Nucleus accumbens (tissue), 56 donors: ENCODE data around the gene FBN2.

ENCODE experiments used
- DNase-seq, 56 donors: peaks; one replicate each; lab custom pipeline; 2025; lab: John Stamatoyannopoulos, UW

The FBN2 gene

GRCh38 chr5:128264564-128265360, 273.3 kb downstream of the FBN2 start:
- no peak for DNase-seq

DNA sequence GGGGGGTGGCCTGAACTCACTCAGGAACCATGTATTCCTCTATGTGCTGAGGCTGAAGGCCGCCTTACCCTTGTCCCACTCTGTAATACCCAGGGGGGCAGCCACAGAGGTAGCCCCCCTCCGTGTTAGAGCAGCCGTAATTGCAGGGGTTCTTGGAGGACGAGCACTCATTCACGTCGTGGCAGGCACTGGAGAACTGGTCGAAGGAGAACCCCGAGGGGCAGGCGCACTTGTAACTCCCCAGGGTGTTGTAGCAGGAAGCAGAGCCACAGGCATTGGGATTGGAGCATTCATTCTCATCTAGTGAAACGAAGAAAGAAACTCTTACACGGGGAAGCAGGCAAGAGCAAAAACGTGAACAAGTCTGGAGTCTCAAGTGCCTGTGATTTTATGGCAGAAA, 274.7 kb downstream of the FBN2 start:
- DNase-seq: no peak

DNA sequence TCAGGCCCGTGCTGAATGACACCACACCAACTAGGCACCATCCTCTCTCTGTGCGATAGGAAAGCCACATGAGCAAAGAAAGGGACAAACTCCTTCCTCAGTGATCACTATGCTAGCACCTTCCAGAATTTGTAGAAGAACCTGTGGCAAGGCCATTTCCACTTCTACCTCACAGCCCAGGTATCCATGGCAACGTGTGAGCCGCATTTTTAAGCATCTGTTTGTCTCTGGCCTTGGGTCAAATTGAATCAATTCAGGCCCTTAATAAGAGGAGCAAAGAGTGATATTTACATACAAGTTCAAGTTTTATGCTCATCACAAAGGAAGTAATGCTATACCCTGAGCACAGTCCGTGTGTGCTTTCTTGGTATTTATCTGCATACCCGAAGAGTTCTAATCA, 275.1 kb downstream of the FBN2 start:
- no peak for DNase-seq

DNA sequence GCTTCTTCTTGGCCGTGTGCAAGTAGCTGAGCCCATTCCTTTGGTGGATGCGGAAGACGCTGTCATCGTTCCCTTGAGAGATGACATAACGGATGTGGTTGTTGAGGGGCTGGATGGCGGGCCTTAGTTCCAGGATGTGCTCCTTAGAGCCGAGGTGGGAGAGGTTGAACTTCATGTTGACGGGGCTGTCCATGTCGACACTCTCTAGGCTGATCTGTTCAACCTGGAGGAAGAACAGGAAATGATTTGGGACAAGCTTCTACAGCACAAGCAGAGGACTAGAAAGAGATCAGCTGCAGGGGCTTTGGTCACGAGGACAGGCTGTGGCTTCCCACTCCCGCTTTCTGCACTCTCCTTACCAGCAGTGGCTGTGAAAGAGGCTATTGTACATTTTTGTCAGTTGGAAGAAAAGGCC, 278.4 kb downstream of the FBN2 start:
- DNase-seq: no peak

- DNase-seq: no peak
These were observed 279.7 kb downstream of the FBN2 start for GRCh38 chr5:128258372-128258771.

DNA sequence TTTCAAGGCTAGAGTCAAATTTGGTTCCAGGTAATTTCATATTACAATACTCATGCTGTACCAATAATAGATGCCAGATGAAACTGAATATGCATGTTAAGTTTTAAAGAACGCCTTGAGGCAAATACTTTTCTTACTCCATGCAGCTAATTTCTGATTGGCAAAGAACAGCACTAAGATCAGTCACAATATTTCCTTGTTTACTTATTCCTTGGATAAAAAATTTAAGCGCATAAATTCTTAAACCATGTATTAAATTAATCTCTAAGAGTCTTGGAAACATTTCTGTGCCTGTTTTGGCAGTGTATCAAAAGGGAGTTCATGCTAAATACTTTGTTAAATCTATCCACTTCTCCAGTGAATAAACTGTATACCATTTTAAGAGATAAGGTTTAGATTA, 281.0 kb downstream of the FBN2 start:
- no peak for DNase-seq

- DNase-seq: no peak
These were observed 283.3 kb downstream of the FBN2 start for GRCh38 chr5:128254789-128255188.

- no peak for DNase-seq
These were observed 284.2 kb downstream of the FBN2 start for GRCh38 chr5:128253880-128254279.

DNA sequence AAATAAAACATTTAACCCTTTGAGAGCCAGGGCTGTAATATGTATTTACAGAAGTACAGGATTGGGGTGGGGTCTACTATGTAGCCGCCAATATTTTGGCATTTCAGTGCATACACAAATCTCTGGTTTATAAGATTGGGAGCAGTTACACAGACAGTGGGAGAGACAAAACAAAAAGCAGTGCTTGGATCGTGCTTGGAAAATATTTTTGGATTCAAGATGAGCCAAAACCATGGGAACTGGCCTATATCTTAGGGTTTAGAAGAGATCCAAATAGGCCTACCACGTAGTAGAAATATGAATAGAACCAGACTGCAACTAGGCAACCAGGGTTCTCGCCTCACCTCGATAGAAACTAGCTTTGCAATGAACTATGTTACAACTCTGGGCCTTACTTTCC, 284.9 kb downstream of the FBN2 start:
- no peak for DNase-seq

- DNase-seq: no peak
These were observed 285.3 kb downstream of the FBN2 start for GRCh38 chr5:128252756-128253155.

DNA sequence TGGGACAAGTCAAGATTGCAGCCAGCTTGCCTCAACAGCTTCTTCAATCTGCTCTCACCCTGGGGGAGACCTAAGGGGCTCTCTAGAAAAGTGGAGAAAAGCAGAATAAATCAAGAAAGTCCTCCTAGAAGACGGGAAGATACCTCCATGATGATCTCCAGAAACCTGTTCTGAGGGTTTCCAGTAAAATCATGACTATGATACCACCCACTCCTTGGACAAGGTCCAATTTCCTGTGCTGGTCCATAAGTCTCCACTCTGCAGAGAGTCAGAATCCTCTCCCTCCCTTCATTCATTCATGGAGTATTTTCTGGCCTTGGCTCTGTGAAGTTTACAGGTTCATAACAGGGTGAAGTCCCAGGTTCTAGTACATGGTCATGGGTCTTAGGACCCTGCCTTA, 285.8 kb downstream of the FBN2 start:
- no peak for DNase-seq

- DNase-seq: no peak
These were observed 292.1 kb downstream of the FBN2 start for GRCh38 chr5:128245974-128246373.

DNA sequence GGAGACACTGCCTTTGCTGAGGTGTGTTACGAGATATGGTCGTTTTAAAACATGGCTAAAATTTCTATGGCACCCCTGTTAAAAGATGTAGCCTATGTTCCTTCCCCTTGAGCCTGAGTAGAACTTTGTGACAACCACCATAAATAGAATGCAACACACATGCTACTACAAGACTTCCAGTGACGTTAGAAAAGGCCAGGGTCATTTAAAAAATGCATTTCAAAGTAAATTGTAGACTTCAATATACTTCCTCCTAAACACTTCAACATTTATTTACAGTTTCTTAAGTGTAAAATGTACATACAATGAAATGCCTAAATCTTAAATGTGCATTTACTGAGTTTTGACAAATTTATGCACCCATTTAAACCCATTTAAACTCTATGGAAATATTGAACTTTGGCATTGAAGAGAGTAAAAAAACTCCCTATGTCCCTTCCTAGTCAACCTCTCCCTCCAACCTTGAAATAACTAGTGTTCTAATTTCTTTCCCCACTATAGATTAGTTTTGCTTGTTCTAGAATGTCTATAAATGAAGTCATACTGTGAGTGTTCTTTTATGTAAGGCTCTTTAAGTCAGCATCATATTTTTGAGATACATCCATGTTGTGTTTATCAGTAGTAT, 294.0 kb downstream of the FBN2 start:
- no peak for DNase-seq

DNA sequence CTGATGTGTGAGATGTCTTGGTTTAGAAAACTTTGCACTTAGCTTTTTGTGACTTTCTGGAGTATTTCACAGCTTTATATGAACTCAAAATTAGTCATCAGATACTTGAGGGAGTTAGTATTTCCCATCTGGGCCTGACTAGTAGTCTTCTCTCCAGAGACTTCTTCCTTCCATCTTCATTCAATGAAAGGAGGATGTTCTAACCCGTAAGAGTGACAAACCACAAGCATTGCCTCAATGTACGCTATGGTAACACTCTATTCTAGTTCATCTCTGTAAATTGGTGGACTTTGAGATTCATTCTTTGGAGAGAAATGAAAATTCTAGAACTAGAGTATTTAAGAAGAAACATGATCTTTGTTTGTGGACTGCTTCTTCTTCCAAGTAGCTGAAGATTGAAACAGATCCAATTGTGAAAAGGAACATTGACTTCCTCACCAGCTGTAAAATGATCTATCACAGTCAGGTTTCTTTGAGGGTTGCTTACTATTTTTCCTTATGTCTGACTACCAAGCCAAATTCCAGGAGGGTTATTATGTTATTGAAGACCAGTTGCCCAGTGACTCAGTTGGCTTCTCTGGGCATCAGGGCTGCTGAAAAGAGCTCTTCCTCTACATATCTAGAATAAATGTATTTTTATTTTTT, 296.9 kb downstream of the FBN2 start:
- no peak for DNase-seq

DNA sequence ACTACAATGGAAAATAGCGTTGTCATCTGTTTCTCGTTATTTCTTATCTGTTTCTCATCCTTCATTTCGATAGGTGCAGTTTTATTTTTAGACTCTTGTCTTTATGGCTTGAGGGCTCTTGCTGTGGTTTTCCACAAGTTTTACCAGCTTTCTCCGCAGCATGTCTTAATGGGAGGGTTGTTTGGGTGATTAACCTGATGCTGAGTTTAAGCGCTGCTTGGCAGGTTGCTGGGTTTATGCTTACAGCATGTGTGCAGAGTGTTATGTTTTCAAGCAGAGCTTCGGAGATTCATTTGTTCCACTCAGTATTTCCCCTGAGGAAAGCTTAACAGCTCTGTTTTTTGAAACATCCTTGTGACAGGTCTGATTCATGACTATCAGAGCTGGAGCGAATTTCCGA, 300.5 kb downstream of the FBN2 start:
- DNase-seq: no peak

GRCh38 chr5:128237000-128237399, 301.0 kb downstream of the FBN2 start:
- DNase-seq: no peak

GRCh38 chr5:128236334-128236733, 301.7 kb downstream of the FBN2 start:
- no peak for DNase-seq

- no peak for DNase-seq
These were observed 303.0 kb downstream of the FBN2 start for GRCh38 chr5:128234928-128235641.

- DNase-seq: no peak
These were observed 309.5 kb downstream of the FBN2 start for GRCh38 chr5:128228521-128228920.

DNA sequence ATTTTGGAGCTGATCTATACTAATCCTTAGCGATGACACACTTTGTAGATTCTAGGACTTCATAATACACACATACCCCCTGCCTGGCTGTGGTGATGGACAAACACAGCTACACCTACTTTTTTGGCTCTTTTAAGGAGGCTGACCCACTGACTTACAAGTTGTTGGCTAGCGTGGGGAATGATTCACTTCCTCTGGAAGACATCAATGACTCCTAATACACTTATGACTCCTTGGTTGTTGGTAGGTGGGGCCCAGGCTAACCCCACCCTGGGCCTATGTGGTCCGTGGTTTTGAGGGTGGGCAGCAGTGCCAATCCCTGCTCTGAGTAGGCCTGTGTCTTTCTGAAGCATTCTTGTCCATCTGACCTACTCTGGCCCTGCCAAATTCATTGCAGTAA, 310.0 kb downstream of the FBN2 start:
- DNase-seq: no peak
